Fibroblast of lung (primary cell): ENCODE results near the gene MINAR2. TPM values are rescaled to one million over a fixed set of nuclear protein-coding genes. Genes with fewer than 3 reads are reported as not detected.

Experiments used
- DNase-seq, 2 donors: peaks; one replicate each; pipeline versions ENCODE4 v3.0.0 to v3.0.0-alpha.2; 2010; ENCODE audit warnings: low read depth in 2 of 2
- H2AFZ ChIP-seq: 2 replicates; pipeline ENCODE4 v1.5.1; 2012; ENCODE audit warnings: low read length, control low read depth, inconsistent platforms
- H3K27ac ChIP-seq: 2 replicates; pipeline ENCODE4 v1.5.1; 2011; ENCODE audit warnings: low read length, control low read depth; ENCODE audit not compliant: insufficient read depth
- H3K27me3 ChIP-seq: 2 replicates; pipeline ENCODE4 v1.5.1; 2011; ENCODE audit warnings: mild to moderate bottlenecking, low read length; ENCODE audit not compliant: control insufficient read depth, insufficient read depth
- H3K36me3 ChIP-seq: 2 replicates; pipeline ENCODE4 v1.5.1; 2011; ENCODE audit warnings: low read length; ENCODE audit not compliant: control insufficient read depth, insufficient read depth
- H3K4me1 ChIP-seq: 2 replicates; pipeline ENCODE4 v1.5.1; 2011; ENCODE audit warnings: low read length; ENCODE audit not compliant: control insufficient read depth, insufficient read depth; ENCODE audit errors: extremely low read depth
- H3K4me2 ChIP-seq: 2 replicates; pipeline ENCODE4 v1.5.1; 2011; ENCODE audit warnings: low read length, control low read depth; ENCODE audit not compliant: insufficient read depth; ENCODE audit errors: extremely low read depth
- H3K4me3 ChIP-seq, 4 experiments: fragments of 200-600 bp in 1 of 4; sonication (generic) in 1 of 4; replicated peaks in 1 of 4; 2 replicates each; pipeline ENCODE4 v1.5.1; 2011 to 2016; ENCODE audit warnings: low read length in 4 of 4, low read depth in 3 of 4, mild to moderate bottlenecking in 3 of 4, control low read depth in 2 of 4, inconsistent platforms in 1 of 4, mixed read lengths in 1 of 4; ENCODE audit not compliant: insufficient read depth in 1 of 4; ENCODE audit errors: control extremely low read depth in 1 of 4
- H3K79me2 ChIP-seq: 2 replicates; pipeline ENCODE4 v1.5.1; 2012; ENCODE audit warnings: mild to moderate bottlenecking, low read length, inconsistent platforms; ENCODE audit not compliant: control insufficient read depth, insufficient read depth
- H3K9ac ChIP-seq: 2 replicates; pipeline ENCODE4 v1.5.1; 2011; ENCODE audit warnings: mild to moderate bottlenecking, low read length, control low read depth; ENCODE audit not compliant: insufficient read depth
- H3K9me3 ChIP-seq: 2 replicates; pipeline ENCODE4 v1.5.1; 2012; ENCODE audit warnings: low read depth, low read length; ENCODE audit not compliant: control insufficient read depth, insufficient read depth
- H4K20me1 ChIP-seq: 2 replicates; pipeline ENCODE4 v1.5.1; 2011; ENCODE audit warnings: low read length; ENCODE audit not compliant: control insufficient read depth, insufficient read depth; ENCODE audit errors: extremely low read depth
- CTCF ChIP-seq, 2 donors: IDR thresholded peaks in 1 of 2; conservative IDR thresholded peaks in 1 of 2; 1 replicate in 1 of 2; 2 replicates in 1 of 2; pipeline ENCODE4 v1.5.1; 2011 to 2012; ENCODE audit warnings: low read length in 2 of 2, control low read depth in 1 of 2, inconsistent platforms in 1 of 2, low read depth in 1 of 2, mild to moderate bottlenecking in 1 of 2
- EZH2 ChIP-seq: IDR thresholded peaks from 2 replicates; pipeline ENCODE4 v1.5.1; 2012; ENCODE audit warnings: low read length, control low read depth, mild to moderate bottlenecking; ENCODE audit errors: missing control alignments
- polyA plus RNA-seq, 2 donors: library from polyadenylated mRNA; depleted of rRNA in 1 of 2; stranded (reverse) in 1 of 2; unstranded in 1 of 2; fragments of >200 nt; gene quantifications; 2 replicates each; pipeline ENCODE4 v1.2.1, GENCODE V29; 2011 to 2012; ENCODE audit warnings: missing spikeins in 1 of 2
- total RNA-seq: library from RNA; depleted of rRNA; stranded (reverse); fragments of >200 nt; gene quantifications from 2 replicates; pipeline ENCODE4 v1.2.1, GENCODE V29; 2014

MINAR2 gene
- total and polyA plus RNA-seq, 2 donors (not counting 1 experiment from before 2014, with no cell fraction given), result not detected

- Histone ChIP-seq H3K4me2 (no peak overlapping the region), H3K4me3 (no peak overlapping the region)
- no peak for DNase-seq
Measured at GRCh38 chr5:129724222-129724621, 23.7 kb upstream of the MINAR2 start.

DNA sequence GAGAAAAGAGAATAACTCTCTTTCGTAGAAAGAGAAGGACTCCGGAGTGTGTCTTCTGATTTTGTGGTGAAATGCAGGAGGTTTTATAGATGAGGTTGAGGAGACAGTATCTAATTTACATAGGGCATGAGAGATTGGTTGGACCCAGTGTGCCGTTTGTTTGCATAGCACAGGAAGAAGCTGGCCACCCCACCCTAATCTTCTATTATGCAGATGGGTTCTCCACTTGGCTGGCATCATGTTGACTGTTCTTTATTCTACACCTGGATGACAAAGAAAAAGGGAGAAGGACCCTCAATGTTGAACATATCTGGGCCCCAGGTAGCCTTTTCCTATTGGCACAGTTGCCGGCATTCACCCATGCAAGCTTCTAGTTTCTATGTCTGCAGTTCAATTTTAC lies 23.2 kb upstream of the MINAR2 start:
- TF ChIP-seq CTCF (conservative IDR thresholded peaks at IDR 0.05 in 1 of 2, IDR thresholded peaks at IDR 0.05 in 1 of 2; ENCODE audit: low read depth in 1 of 2, low read length in 2 of 2), result no peak
- TF ChIP-seq EZH2, result no peak
- H4K20me1 ChIP-seq, result no peaks in the 10 kb centered on the region
- no peak overlapping the region for H3K27ac ChIP-seq
- H3K27me3 ChIP-seq, result no peaks in the 10 kb centered on the region
- no peak overlapping the region for H3K4me2 ChIP-seq
- H3K4me3 ChIP-seq, result no peak overlapping the region
- no peak overlapping the region for H2AFZ ChIP-seq
- no peak overlapping the region for H3K9ac ChIP-seq
- H3K9me3 ChIP-seq, result no peaks in the 10 kb centered on the region
- H3K79me2 ChIP-seq, result no peaks in the 10 kb centered on the region
- no peak for DNase-seq
- no peaks in the 10 kb centered on the region for H3K4me1 ChIP-seq
- H3K36me3 ChIP-seq, result no peaks in the 10 kb centered on the region

More at GRCh38 chr5:129724222-129724621, 23.7 kb upstream of the MINAR2 start:
- no peak overlapping the region for H3K9ac ChIP-seq
- no peaks in the 10 kb centered on the region for H3K79me2 ChIP-seq
- no peaks in the 10 kb centered on the region for H3K4me1 ChIP-seq
- no peak overlapping the region for H2AFZ ChIP-seq
- no peaks in the 10 kb centered on the region for H3K36me3 ChIP-seq
- no peak overlapping the region for H3K27ac ChIP-seq
- H3K27me3 ChIP-seq, result no peaks in the 10 kb centered on the region
- no peaks in the 10 kb centered on the region for H3K9me3 ChIP-seq
- TF ChIP-seq CTCF (conservative IDR thresholded peaks at IDR 0.05 in 1 of 2, IDR thresholded peaks at IDR 0.05 in 1 of 2; ENCODE audit: low read depth in 1 of 2, low read length in 2 of 2) (no peak), EZH2 (no peak)
- no peaks in the 10 kb centered on the region for H4K20me1 ChIP-seq

GRCh38 chr5:129739773-129740172 lies 8.1 kb upstream of the MINAR2 start:
- H3K79me2 ChIP-seq, result no peaks in the 10 kb centered on the region
- no peak overlapping the region for H3K4me2 ChIP-seq
- no peaks in the 10 kb centered on the region for H4K20me1 ChIP-seq
- H3K36me3 ChIP-seq, result no peaks in the 10 kb centered on the region
- H3K9me3 ChIP-seq, result no peaks in the 10 kb centered on the region
- no peak for TF ChIP-seq EZH2
- TF ChIP-seq CTCF (conservative IDR thresholded peaks at IDR 0.05 in 1 of 2, IDR thresholded peaks at IDR 0.05 in 1 of 2; ENCODE audit: low read depth in 1 of 2, low read length in 2 of 2), result no peak
- H3K27ac ChIP-seq, result no peak overlapping the region
- H3K4me1 ChIP-seq, result no peaks in the 10 kb centered on the region
- H2AFZ ChIP-seq, result no peak overlapping the region
- no peak overlapping the region for H3K4me3 ChIP-seq
- no peak overlapping the region for H3K9ac ChIP-seq
- H3K27me3 ChIP-seq, result no peaks in the 10 kb centered on the region
- no peak for DNase-seq
